Heart left ventricle (tissue), 13 donors: Measurements from ENCODE around the gene PALLD.

Source experiments
- POLR2A ChIP-seq, 2 donors: fragments of 450-650 bp; IDR thresholded peaks; one replicate each; pipeline ENCODE4 v1.6.1; 2017; ENCODE audit warnings: antibody characterized with exemption in 2 of 2, mild to moderate bottlenecking in 2 of 2, moderate library complexity in 2 of 2
- TF ChIP-seq, protein P1 (sequence below), 12 donors: fragments of 200-600 bp; sonication (generic) in 4 of 12; IDR thresholded peaks; one replicate each; pipeline versions ENCODE4 v1.5.0 to v1.8.0; 2018 to 2022; ENCODE audit warnings: antibody characterized with exemption in 12 of 12, mild to moderate bottlenecking in 5 of 12
- donor health status: ischemic (EF 13 %, LVEDD 7.1; RV severe dilation, severe dysfunction).
- donor health status: DM: no; HTN: yes; CAD: no.
- donor health status: DM: no; HTN: no; CAD: no.
- donor health status: ischemic (EF 25% LVEDD 6.9; RV normal size, moderate dysfunction).
- donor health status: ischemic (EF 25% LVEDD 5.7; RV mildly dilated, moderate dysfunction).
- donor health status: ischemic (EF 35%, LVEDD 5.7; RV mildly dilated, moderate dysfunction).
- donor health status: nonischemic (EF 11% LVEDD 7.7; RV severe dilation, severe dysfunction).
- donor health status: DM: yes; HTN: yes; CAD: no.
- donor health status: PGD.
- donor health status: ischemic (EF 29% LVEDD 5.4; RV normal size, mild dysfunction).
- donor health status: nonischemic (EF 23%, LVEDD 6.1; RV moderate dilation, normal function).

DNA sequence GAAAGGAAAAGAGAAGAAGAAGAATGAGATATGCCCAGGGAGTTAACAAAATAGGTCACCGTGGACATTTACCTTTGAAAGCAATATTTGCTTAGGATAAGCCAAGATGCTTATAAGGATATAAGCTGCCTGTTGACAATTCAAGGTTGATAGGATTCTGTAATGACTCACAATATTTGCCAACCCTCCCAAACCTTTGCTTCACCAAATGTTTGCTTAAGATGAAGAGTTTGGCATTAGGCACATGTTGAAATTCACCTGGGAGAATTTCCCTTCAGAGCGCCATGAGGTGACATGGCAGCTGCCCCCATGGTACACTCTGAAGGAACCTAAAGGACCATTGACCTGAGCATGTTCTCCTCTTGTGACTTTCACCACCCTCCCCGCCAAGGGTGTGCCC is 4.6 kb downstream of the PALLD start:
- TF ChIP-seq, protein P1, sequence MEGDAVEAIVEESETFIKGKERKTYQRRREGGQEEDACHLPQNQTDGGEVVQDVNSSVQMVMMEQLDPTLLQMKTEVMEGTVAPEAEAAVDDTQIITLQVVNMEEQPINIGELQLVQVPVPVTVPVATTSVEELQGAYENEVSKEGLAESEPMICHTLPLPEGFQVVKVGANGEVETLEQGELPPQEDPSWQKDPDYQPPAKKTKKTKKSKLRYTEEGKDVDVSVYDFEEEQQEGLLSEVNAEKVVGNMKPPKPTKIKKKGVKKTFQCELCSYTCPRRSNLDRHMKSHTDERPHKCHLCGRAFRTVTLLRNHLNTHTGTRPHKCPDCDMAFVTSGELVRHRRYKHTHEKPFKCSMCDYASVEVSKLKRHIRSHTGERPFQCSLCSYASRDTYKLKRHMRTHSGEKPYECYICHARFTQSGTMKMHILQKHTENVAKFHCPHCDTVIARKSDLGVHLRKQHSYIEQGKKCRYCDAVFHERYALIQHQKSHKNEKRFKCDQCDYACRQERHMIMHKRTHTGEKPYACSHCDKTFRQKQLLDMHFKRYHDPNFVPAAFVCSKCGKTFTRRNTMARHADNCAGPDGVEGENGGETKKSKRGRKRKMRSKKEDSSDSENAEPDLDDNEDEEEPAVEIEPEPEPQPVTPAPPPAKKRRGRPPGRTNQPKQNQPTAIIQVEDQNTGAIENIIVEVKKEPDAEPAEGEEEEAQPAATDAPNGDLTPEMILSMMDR (IDR thresholded peaks at IDR 0.05), result no peak
- no peak for TF ChIP-seq POLR2A (IDR thresholded peaks at IDR 0.05)
